ENCODE measurements around the gene ARHGAP25. TPM values are rescaled to one million over a fixed set of nuclear protein-coding genes. Genes with fewer than 3 reads are reported as not detected.

The ARHGAP25 gene
- total and polyA plus RNA-seq, 2 experiments from 2014 or later: 1.9 to 2.0 TPM

DNA sequence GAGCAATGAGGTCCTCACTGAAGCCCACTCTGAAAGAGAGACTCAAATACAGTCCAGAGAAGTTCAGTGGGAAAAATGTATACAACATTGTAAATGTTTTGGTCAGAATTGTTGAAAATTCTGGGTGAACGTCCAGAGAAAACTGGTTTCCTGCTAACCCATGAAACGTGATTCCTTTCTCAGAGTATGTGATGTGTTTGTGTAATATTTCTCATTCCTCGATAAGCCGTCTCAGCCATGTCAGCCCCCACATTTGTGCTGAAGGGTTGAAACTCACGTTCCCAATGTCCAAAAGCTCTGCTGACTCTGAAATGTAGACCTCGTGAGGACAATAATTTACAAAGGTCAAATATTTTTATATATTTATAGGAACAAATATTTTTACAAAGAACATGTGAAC is 84.9 kb downstream of the ARHGAP25 start:
- TF ChIP-seq ZNF114 (CRISPR knock-in tag; IDR thresholded peaks at IDR 0.05) (no peak), EZH2phosphoT487 (IDR thresholded peaks at IDR 0.05; ENCODE audit: unreplicated experiment) (no peak), EZH2 (IDR thresholded peaks at IDR 0.05; ENCODE audit: low read depth, unreplicated experiment) (no peak), JUNB (IDR thresholded peaks at IDR 0.05; ENCODE audit: unreplicated experiment) (no peak), CREB1 (CRISPR knock-in tag; IDR thresholded peaks at IDR 0.05; ENCODE audit: low read depth) (no peak), POLR2AphosphoS5 (IDR thresholded peaks at IDR 0.05; ENCODE audit: low read depth) (no peak), NANOG (IDR thresholded peaks at IDR 0.05; ENCODE audit: borderline replicate concordance) (no peak), ZNF331 (CRISPR knock-in tag; IDR thresholded peaks at IDR 0.05; ENCODE audit: low read depth) (no peak), STAT1 (IDR thresholded peaks at IDR 0.05; ENCODE audit: unreplicated experiment) (no peak)
- TF ChIP-seq, protein P1, sequence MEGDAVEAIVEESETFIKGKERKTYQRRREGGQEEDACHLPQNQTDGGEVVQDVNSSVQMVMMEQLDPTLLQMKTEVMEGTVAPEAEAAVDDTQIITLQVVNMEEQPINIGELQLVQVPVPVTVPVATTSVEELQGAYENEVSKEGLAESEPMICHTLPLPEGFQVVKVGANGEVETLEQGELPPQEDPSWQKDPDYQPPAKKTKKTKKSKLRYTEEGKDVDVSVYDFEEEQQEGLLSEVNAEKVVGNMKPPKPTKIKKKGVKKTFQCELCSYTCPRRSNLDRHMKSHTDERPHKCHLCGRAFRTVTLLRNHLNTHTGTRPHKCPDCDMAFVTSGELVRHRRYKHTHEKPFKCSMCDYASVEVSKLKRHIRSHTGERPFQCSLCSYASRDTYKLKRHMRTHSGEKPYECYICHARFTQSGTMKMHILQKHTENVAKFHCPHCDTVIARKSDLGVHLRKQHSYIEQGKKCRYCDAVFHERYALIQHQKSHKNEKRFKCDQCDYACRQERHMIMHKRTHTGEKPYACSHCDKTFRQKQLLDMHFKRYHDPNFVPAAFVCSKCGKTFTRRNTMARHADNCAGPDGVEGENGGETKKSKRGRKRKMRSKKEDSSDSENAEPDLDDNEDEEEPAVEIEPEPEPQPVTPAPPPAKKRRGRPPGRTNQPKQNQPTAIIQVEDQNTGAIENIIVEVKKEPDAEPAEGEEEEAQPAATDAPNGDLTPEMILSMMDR (conservative IDR thresholded peaks at IDR 0.05; ENCODE audit: low read depth in 2 of 2): no peak
- TF ChIP-seq, protein P2, sequence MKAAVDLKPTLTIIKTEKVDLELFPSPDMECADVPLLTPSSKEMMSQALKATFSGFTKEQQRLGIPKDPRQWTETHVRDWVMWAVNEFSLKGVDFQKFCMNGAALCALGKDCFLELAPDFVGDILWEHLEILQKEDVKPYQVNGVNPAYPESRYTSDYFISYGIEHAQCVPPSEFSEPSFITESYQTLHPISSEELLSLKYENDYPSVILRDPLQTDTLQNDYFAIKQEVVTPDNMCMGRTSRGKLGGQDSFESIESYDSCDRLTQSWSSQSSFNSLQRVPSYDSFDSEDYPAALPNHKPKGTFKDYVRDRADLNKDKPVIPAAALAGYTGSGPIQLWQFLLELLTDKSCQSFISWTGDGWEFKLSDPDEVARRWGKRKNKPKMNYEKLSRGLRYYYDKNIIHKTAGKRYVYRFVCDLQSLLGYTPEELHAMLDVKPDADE (IDR thresholded peaks at IDR 0.05): no peak
- TF ChIP-seq, protein P3, sequence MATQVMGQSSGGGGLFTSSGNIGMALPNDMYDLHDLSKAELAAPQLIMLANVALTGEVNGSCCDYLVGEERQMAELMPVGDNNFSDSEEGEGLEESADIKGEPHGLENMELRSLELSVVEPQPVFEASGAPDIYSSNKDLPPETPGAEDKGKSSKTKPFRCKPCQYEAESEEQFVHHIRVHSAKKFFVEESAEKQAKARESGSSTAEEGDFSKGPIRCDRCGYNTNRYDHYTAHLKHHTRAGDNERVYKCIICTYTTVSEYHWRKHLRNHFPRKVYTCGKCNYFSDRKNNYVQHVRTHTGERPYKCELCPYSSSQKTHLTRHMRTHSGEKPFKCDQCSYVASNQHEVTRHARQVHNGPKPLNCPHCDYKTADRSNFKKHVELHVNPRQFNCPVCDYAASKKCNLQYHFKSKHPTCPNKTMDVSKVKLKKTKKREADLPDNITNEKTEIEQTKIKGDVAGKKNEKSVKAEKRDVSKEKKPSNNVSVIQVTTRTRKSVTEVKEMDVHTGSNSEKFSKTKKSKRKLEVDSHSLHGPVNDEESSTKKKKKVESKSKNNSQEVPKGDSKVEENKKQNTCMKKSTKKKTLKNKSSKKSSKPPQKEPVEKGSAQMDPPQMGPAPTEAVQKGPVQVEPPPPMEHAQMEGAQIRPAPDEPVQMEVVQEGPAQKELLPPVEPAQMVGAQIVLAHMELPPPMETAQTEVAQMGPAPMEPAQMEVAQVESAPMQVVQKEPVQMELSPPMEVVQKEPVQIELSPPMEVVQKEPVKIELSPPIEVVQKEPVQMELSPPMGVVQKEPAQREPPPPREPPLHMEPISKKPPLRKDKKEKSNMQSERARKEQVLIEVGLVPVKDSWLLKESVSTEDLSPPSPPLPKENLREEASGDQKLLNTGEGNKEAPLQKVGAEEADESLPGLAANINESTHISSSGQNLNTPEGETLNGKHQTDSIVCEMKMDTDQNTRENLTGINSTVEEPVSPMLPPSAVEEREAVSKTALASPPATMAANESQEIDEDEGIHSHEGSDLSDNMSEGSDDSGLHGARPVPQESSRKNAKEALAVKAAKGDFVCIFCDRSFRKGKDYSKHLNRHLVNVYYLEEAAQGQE (IDR thresholded peaks at IDR 0.05; ENCODE audit: unreplicated experiment): no peak
- TF ChIP-seq, protein P4, sequence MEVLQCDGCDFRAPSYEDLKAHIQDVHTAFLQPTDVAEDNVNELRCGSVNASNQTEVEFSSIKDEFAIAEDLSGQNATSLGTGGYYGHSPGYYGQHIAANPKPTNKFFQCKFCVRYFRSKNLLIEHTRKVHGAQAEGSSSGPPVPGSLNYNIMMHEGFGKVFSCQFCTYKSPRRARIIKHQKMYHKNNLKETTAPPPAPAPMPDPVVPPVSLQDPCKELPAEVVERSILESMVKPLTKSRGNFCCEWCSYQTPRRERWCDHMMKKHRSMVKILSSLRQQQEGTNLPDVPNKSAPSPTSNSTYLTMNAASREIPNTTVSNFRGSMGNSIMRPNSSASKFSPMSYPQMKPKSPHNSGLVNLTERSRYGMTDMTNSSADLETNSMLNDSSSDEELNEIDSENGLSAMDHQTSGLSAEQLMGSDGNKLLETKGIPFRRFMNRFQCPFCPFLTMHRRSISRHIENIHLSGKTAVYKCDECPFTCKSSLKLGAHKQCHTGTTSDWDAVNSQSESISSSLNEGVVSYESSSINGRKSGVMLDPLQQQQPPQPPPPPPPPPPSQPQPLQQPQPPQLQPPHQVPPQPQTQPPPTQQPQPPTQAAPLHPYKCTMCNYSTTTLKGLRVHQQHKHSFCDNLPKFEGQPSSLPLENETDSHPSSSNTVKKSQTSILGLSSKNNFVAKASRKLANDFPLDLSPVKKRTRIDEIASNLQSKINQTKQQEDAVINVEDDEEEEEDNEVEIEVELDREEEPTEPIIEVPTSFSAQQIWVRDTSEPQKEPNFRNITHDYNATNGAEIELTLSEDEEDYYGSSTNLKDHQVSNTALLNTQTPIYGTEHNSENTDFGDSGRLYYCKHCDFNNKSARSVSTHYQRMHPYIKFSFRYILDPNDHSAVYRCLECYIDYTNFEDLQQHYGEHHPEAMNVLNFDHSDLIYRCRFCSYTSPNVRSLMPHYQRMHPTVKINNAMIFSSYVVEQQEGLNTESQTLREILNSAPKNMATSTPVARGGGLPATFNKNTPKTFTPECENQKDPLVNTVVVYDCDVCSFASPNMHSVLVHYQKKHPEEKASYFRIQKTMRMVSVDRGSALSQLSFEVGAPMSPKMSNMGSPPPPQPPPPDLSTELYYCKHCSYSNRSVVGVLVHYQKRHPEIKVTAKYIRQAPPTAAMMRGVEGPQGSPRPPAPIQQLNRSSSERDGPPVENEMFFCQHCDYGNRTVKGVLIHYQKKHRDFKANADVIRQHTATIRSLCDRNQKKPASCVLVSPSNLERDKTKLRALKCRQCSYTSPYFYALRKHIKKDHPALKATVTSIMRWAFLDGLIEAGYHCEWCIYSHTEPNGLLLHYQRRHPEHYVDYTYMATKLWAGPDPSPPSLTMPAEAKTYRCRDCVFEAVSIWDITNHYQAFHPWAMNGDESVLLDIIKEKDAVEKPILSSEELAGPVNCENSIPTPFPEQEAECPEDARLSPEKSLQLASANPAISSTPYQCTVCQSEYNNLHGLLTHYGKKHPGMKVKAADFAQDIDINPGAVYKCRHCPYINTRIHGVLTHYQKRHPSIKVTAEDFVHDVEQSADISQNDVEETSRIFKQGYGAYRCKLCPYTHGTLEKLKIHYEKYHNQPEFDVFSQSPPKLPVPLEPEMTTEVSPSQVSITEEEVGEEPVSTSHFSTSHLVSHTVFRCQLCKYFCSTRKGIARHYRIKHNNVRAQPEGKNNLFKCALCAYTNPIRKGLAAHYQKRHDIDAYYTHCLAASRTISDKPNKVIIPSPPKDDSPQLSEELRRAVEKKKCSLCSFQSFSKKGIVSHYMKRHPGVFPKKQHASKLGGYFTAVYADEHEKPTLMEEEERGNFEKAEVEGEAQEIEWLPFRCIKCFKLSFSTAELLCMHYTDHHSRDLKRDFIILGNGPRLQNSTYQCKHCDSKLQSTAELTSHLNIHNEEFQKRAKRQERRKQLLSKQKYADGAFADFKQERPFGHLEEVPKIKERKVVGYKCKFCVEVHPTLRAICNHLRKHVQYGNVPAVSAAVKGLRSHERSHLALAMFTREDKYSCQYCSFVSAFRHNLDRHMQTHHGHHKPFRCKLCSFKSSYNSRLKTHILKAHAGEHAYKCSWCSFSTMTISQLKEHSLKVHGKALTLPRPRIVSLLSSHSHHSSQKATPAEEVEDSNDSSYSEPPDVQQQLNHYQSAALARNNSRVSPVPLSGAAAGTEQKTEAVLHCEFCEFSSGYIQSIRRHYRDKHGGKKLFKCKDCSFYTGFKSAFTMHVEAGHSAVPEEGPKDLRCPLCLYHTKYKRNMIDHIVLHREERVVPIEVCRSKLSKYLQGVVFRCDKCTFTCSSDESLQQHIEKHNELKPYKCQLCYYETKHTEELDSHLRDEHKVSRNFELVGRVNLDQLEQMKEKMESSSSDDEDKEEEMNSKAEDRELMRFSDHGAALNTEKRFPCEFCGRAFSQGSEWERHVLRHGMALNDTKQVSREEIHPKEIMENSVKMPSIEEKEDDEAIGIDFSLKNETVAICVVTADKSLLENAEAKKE (CRISPR knock-in tag; IDR thresholded peaks at IDR 0.05): no peak
- no peak for DNase-seq (ENCODE audit: low spot score)
- no peaks in the 10 kb centered on the region for H3K79me2 ChIP-seq (replicated peaks; ENCODE audit: insufficient read depth)
- no peaks in the 10 kb centered on the region for H3K36me3 ChIP-seq (ENCODE audit: insufficient read depth)
- no peaks in the 10 kb centered on the region for H3K9me3 Mint-ChIP-seq
- H3F3A ChIP-seq (replicated peaks; ENCODE audit: low read depth): no peaks in the 10 kb centered on the region
- H3K4me2 ChIP-seq: no peak overlapping the region
- H3K4me1 ChIP-seq (ENCODE audit: insufficient read depth): peaks cover 10% of the 10 kb centered on the region
- H3K36me3 Mint-ChIP-seq (ENCODE audit: low read depth): no peaks in the 10 kb centered on the region
- no peak overlapping the region for H3K27ac ChIP-seq (ENCODE audit: low read depth)
- H3K27me3 ChIP-seq (ENCODE audit: insufficient read depth): no peaks in the 10 kb centered on the region
- no peak for ATAC-seq
- H3K27ac Mint-ChIP-seq: no peak overlapping the region
- no peak overlapping the region for H3K4me3 Mint-ChIP-seq
- H3K27me3 Mint-ChIP-seq (ENCODE audit: insufficient read depth, low read depth, poor library complexity): peaks cover 8% of the 10 kb centered on the region
- H3K9me2 ChIP-seq (ENCODE audit: insufficient read depth): 0 out of 2 replicates have a peak, but pooled peaks cover 5% of the 10 kb centered on the region
- no peaks in the 10 kb centered on the region for H4K20me1 ChIP-seq (replicated peaks; ENCODE audit: insufficient read depth)
- H2AFZ ChIP-seq: no peak overlapping the region
- H3K4me3 ChIP-seq: no peak overlapping the region
- H3K4me1 Mint-ChIP-seq: peaks cover 20% of the 10 kb centered on the region
